ENCODE data around the gene PTPN11. TPM values are rescaled to one million over a fixed set of nuclear protein-coding genes. Genes with fewer than 3 reads are reported as not detected.

PTPN11 gene
- total and polyA plus RNA-seq, 2 experiments from 2014 or later, result 87.0 to 94.7 TPM

DNA sequence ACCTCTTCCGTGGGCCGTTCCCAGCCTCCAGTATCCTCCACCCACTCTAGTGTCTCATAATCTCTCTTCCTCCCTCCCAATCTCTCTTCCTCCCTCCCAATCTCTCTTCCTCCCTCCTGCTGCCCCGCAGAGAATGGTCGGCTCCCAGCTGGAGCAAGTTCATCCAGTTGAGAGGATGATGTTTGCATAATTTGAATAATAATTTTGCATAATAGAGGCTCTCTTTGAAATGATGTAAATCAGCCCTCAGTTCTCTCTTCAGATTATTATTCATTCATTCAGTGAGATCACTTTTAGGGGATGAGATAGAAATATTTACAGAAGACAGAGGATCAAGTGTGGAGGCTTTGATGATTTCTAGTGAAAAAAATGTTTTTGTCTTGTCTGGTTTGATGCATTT, 125.0 kb downstream of the PTPN11 start (continued):
- TF ChIP-seq CREB1 (CRISPR knock-in tag; IDR thresholded peaks at IDR 0.05; ENCODE audit: low read depth) (no peak), EZH2 (IDR thresholded peaks at IDR 0.05; ENCODE audit: low read depth, unreplicated experiment) (no peak), NANOG (IDR thresholded peaks at IDR 0.05; ENCODE audit: borderline replicate concordance) (no peak)

GRCh38 chr12:112546339-112546738, 127.6 kb downstream of the PTPN11 start:
- H3K36me3 ChIP-seq (ENCODE audit: insufficient read depth), result no peaks in the 10 kb centered on the region
- H3K9me2 ChIP-seq (ENCODE audit: insufficient read depth), result 0 out of 2 replicates have a peak, but pooled peaks cover 5% of the 10 kb centered on the region
- no peak overlapping the region for H3K27ac Mint-ChIP-seq
- no peaks in the 10 kb centered on the region for H3K27me3 ChIP-seq (ENCODE audit: insufficient read depth)
- peaks cover 16% of the 10 kb centered on the region for H3K27me3 Mint-ChIP-seq (ENCODE audit: insufficient read depth, low read depth, poor library complexity)
- no peaks in the 10 kb centered on the region for H3F3A ChIP-seq (replicated peaks; ENCODE audit: low read depth)
- H3K4me1 ChIP-seq (ENCODE audit: insufficient read depth), result peaks cover 7% of the 10 kb centered on the region; the same call in 1 of the 2 replicates
- no peak overlapping the region for H3K4me3 ChIP-seq
- TF ChIP-seq NANOG (IDR thresholded peaks at IDR 0.05; ENCODE audit: borderline replicate concordance), result no peak
- TF ChIP-seq ZNF114 (CRISPR knock-in tag; IDR thresholded peaks at IDR 0.05), result no peak
- TF ChIP-seq EZH2phosphoT487 (IDR thresholded peaks at IDR 0.05; ENCODE audit: unreplicated experiment), result no peak
- TF ChIP-seq CREB1 (CRISPR knock-in tag; IDR thresholded peaks at IDR 0.05; ENCODE audit: low read depth), result no peak
- no peak for TF ChIP-seq JUNB (IDR thresholded peaks at IDR 0.05; ENCODE audit: unreplicated experiment)
- TF ChIP-seq ZNF462 (CRISPR knock-in tag; IDR thresholded peaks at IDR 0.05), result no peak
- no peak for TF ChIP-seq STAT1 (IDR thresholded peaks at IDR 0.05; ENCODE audit: unreplicated experiment)
- no peak for TF ChIP-seq POLR2AphosphoS5 (IDR thresholded peaks at IDR 0.05; ENCODE audit: low read depth)
- no peak for TF ChIP-seq ZNF331 (CRISPR knock-in tag; IDR thresholded peaks at IDR 0.05; ENCODE audit: low read depth)
- no peak for TF ChIP-seq EZH2 (IDR thresholded peaks at IDR 0.05; ENCODE audit: low read depth, unreplicated experiment)
- no peak for TF ChIP-seq ETS1 (IDR thresholded peaks at IDR 0.05)
- TF ChIP-seq, protein P1, sequence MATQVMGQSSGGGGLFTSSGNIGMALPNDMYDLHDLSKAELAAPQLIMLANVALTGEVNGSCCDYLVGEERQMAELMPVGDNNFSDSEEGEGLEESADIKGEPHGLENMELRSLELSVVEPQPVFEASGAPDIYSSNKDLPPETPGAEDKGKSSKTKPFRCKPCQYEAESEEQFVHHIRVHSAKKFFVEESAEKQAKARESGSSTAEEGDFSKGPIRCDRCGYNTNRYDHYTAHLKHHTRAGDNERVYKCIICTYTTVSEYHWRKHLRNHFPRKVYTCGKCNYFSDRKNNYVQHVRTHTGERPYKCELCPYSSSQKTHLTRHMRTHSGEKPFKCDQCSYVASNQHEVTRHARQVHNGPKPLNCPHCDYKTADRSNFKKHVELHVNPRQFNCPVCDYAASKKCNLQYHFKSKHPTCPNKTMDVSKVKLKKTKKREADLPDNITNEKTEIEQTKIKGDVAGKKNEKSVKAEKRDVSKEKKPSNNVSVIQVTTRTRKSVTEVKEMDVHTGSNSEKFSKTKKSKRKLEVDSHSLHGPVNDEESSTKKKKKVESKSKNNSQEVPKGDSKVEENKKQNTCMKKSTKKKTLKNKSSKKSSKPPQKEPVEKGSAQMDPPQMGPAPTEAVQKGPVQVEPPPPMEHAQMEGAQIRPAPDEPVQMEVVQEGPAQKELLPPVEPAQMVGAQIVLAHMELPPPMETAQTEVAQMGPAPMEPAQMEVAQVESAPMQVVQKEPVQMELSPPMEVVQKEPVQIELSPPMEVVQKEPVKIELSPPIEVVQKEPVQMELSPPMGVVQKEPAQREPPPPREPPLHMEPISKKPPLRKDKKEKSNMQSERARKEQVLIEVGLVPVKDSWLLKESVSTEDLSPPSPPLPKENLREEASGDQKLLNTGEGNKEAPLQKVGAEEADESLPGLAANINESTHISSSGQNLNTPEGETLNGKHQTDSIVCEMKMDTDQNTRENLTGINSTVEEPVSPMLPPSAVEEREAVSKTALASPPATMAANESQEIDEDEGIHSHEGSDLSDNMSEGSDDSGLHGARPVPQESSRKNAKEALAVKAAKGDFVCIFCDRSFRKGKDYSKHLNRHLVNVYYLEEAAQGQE (IDR thresholded peaks at IDR 0.05; ENCODE audit: unreplicated experiment), result no peak
- H3K27ac ChIP-seq (ENCODE audit: low read depth), result no peak overlapping the region
- H2AFZ ChIP-seq, result no peak overlapping the region
- H3K4me1 Mint-ChIP-seq, result peaks cover 5% of the 10 kb centered on the region; the same call in 2 of the 3 replicates
- ATAC-seq (no peak), DNase-seq (ENCODE audit: low spot score) (no peak)
- H3K79me2 ChIP-seq (replicated peaks; ENCODE audit: insufficient read depth), result no peaks in the 10 kb centered on the region
- H3K36me3 Mint-ChIP-seq (ENCODE audit: low read depth), result no peaks in the 10 kb centered on the region
- no peaks in the 10 kb centered on the region for H4K20me1 ChIP-seq (replicated peaks; ENCODE audit: insufficient read depth)
- no peak overlapping the region for H3K4me3 Mint-ChIP-seq
- peaks cover 4% of the 10 kb centered on the region; the same call in 2 of the 3 replicates for H3K9me3 Mint-ChIP-seq
- H3K4me2 ChIP-seq, result no peak overlapping the region
